Activated CD8-positive, alpha-beta memory T cell treated with anti-CD3 and anti-CD28 coated beads for 4 hours (primary cell): ENCODE data around the gene TERB1.

ENCODE experiments used
- DNase-seq, 2 donors: peaks; one replicate each; pipeline ENCODE4 v3.0.0-alpha.2; 2020; ENCODE audit warnings: low read depth in 2 of 2

TERB1 gene

GRCh38 chr16:66750279-66751052, 50.9 kb downstream of the TERB1 start:
- DNase-seq = no peak

- DNase-seq = no peak
Measured at GRCh38 chr16:66746682-66747081, 54.7 kb downstream of the TERB1 start.

DNA sequence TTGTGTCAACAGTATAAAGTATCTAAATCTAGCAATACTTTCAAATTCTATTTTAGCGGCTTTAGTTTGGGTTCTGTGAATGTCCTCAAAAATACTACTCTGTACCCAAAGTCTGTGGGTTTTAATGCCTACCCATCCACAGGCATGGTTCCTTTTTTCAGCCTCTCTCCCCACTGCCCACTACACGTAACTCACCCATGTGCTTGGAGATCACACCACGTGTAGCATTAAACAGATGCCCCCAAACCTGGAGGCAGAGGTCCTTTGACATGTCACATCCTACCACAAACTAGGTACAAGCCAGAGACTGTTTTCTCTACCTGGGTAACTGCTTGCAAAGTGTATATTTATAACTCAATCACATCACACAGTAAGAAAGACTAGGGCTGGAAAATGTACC, 55.3 kb downstream of the TERB1 start:
- DNase-seq = no peak

- DNase-seq = no peak
Measured at GRCh38 chr16:66741950-66742808, 59.2 kb downstream of the TERB1 start.

GRCh38 chr16:66741169-66741900, 60.0 kb downstream of the TERB1 start:
- DNase-seq = no peak

DNA sequence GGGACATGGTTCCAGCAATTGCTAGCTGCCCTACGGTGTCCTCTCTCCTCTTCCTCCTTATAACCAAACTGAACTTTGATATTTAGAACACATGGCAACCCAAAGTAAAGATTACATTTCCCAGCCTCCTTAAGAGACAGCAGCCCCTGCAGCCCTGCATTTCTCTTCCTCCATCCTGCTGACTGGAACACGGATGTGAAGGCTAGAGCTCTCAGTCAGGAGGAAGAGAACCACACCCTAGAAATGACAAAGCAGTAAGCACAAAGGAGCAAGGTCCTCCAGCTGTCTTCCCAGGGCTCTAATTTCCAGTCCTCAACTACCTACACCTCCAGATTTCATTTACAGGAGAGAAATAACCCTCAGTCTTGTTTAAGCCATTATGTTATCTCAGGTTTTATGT, 60.9 kb downstream of the TERB1 start:
- no peak for DNase-seq

DNA sequence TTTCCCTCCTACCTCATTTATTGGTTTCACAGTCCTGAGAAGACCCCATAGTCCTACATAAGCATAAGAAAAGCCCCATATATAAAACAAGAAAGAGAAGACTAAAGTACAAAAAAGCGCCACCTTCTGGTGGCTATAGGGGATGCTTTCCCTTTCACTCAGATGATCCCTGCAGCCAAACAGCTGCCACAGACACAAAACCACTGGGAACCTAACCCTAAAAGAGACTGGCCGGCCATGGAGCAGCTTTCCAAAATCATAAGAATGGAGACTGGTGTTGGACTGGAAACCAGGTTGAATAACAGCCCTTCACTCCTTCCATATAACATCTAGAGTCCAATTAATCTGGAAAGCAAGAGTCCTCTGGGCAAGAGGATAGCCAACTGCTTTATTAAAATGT, 61.4 kb downstream of the TERB1 start:
- no peak for DNase-seq

- DNase-seq = no peak
Measured at GRCh38 chr16:66735891-66736290, 65.5 kb downstream of the TERB1 start.

DNA sequence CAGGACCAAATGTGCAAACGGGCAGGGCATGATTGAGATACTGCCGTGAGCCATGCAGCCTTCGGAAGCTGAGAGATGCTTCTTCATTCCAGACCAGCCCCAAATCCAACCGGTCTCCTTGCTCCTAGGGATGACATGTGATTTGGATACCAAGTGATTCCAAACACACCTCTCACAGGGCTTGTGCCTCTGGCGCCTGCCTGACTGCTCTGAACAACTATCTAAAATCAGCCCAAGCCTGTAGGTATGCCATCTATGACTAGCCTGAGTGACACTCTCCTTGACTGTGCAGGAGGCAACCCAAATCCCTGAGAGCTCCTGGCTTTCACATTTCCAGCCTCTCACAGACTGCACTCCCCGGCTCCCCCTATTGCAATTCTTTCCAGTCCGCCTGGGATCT, 70.3 kb downstream of the TERB1 start:
- DNase-seq = no peak

DNA sequence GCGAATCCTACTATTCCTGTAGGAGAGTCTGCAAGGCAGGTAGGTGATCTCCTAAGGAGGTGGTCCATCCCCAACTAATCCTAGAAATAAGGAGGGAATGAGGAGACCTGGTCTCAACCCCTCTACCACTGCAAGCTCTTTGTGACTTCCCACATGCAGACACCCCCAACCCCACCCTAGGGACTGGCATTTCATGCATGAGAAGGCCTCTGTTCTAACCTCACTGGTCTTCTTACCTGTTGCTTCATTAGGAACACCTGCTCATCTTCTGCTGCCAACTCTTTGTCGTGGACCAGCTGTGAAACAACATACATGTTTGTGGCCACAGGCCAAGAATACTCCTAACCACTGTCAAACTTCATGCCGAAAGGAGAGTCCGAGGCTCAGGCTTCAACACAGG, 72.6 kb downstream of the TERB1 start:
- no peak for DNase-seq

DNA sequence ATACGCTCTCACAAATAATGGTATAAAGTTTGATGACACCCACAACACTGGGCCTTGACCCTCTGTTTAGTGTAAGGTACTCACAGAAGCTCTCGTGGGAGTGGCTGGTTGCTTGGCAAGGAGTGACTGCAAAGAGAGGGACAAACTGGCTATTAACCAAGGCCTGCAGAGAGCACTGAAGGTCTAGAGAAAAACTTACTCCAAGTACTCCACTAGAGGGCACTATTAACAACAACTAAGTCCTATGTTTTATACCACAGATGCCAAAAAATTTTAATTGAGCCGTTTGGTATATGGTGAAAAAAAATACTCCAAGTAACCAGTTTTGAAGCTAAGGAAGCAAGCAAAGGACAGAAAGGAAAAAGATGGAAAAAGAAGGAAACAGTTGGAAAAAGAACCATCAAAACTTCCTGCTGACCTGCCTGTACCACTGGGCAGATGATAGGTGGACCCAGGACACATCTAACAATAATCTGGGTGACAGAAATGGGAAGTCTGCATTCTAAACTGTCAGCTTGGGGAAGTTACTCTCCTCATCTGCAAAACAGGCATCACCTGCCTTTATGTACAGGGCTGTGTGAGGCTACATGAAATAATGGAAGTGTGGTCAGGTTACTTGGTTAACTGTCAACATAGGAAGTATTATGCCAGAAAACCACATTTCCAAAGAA, 73.1 kb downstream of the TERB1 start:
- DNase-seq = no peak

GRCh38 chr16:66720766-66721165, 80.6 kb downstream of the TERB1 start:
- DNase-seq = no peak

GRCh38 chr16:66719246-66719645, 82.1 kb downstream of the TERB1 start:
- DNase-seq = no peak

- no peak for DNase-seq
Measured at GRCh38 chr16:66717776-66718175, 83.6 kb downstream of the TERB1 start.

DNA sequence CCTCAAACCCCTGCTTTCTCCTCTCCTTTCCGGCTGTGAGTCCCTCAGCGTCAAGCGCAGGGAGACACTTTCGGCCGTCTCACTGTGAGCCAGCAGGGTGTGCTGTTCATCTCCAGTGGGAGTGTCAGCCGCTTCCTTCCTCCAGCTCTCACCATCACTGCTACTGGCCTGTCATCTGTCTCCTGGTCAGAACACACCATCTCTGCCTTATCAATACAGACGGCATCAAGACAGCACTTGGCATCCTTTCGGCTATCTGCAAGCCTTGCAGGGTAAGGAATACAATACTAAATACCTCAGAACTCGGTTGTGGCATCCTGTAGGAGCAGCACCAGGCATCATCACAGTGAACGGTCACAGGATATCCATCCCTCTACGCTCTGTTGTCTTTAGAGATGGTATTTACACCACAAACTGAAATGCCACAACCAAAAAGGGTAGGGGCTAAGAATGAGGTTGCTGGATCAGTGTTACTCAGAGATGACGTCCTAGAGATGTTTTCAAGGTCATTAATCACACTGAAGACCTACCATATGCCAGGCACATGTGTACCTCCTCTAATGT, 84.2 kb downstream of the TERB1 start:
- no peak for DNase-seq

DNA sequence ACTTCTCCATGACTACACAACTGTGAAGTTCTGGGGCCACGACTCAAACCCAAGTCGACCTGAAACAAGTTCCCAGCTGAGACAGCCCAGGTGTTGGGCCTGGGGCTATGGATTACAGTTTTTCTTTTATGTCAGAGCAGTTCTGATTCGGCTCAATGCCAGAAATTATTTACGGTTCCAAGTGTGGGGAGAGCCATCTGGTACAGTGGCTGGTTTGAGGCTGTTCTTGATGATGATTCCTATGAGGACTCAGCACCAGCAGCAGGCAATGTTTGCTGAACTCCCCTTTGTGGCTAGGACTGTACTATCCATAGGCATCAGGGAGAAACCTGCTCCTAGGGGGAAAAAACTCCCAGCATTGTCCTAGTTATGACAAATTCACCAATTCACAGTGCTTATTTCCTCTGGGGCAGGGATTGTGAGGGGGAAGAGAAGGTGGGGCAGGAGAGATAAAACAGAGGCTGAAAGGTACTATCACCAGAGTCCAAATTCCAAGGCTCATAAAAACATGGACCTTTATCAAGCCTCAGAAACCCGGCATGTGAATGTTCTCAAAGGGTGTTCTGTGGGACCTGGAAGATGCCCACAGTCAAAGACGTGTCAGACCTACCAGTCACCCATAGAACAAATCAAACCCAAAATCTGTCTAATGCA, 86.6 kb downstream of the TERB1 start:
- no peak for DNase-seq

GRCh38 chr16:66714062-66714461, 87.3 kb downstream of the TERB1 start:
- DNase-seq = no peak

- no peak for DNase-seq
Measured at GRCh38 chr16:66713076-66713475, 88.3 kb downstream of the TERB1 start.

GRCh38 chr16:66712512-66712911, 88.9 kb downstream of the TERB1 start:
- no peak for DNase-seq

DNA sequence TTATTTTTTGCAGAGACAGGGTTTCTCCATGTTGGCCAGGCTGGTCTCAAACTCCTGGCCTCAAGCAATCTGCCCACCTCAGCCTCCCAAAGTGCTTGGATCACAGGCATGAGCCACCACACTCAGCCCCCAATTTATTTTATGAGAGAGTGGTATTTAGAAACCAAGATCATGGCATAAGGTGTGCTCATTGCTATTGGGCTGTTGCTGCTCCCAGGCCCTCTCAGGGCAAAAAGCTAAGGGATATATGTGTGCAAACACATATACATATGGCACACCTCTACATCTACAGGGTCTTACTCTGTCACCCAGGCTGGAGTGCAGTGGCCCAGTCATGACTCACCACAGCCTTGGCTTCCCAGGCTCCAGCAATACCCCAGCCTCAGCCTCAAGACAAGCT, 89.8 kb downstream of the TERB1 start:
- DNase-seq = no peak

GRCh38 chr16:66706506-66706880, 94.9 kb downstream of the TERB1 start:
- no peak for DNase-seq
